Keratinocyte (primary cell): ENCODE measurements around the gene PCDHGB5. TPM values are rescaled to one million over a fixed set of nuclear protein-coding genes. Genes with fewer than 3 reads are reported as not detected.

ENCODE experiments used
- DNase-seq: peaks from one replicate; pipeline ENCODE4 v3.0.0-alpha.2; 2011; ENCODE audit warnings: low read depth, missing footprints, low spot score
- FAIRE-seq: peaks from 2 replicates; lab custom pipeline; 2011; peaks lifted over from hg19 to GRCh38; lab: Jason Lieb, UNC
- H2AFZ ChIP-seq: 2 replicates; pipeline ENCODE4 v1.6.0; 2012; ENCODE audit warnings: low read length, control low read depth, inconsistent platforms; ENCODE audit not compliant: control insufficient read depth
- H3K27ac ChIP-seq: 2 replicates; pipeline ENCODE4 v1.5.1; 2011; ENCODE audit warnings: low read length; ENCODE audit not compliant: control insufficient read depth, insufficient read depth
- H3K27me3 ChIP-seq: 3 replicates; pipeline ENCODE4 v1.6.0; 2011; ENCODE audit warnings: low read length; ENCODE audit not compliant: control insufficient read depth, insufficient read depth; ENCODE audit errors: extremely low read depth
- H3K36me3 ChIP-seq, 2 experiments: 2 replicates in 1 of 2; 3 replicates in 1 of 2; pipeline ENCODE4 v1.5.1; 2011; ENCODE audit warnings: low read length in 2 of 2, mild to moderate bottlenecking in 1 of 2; ENCODE audit not compliant: control insufficient read depth in 2 of 2, insufficient read depth in 2 of 2; ENCODE audit errors: extremely low read depth in 1 of 2
- H3K4me1 ChIP-seq: 3 replicates; pipeline ENCODE4 v1.5.1; 2011; ENCODE audit warnings: low read length; ENCODE audit not compliant: control insufficient read depth, insufficient read depth; ENCODE audit errors: extremely low read depth
- H3K4me2 ChIP-seq: 3 replicates; pipeline ENCODE4 v1.6.0; 2011; ENCODE audit warnings: low read depth, low read length; ENCODE audit not compliant: control insufficient read depth, insufficient read depth; ENCODE audit errors: extremely low read depth
- H3K4me3 ChIP-seq, 3 experiments: fragments of 200-600 bp in 1 of 3; sonication (generic) in 1 of 3; 2 replicates in 2 of 3; 3 replicates in 1 of 3; pipeline ENCODE4 v1.5.1; 2011 to 2016; ENCODE audit warnings: low read length in 3 of 3, mild to moderate bottlenecking in 3 of 3, control low read depth in 2 of 3, inconsistent platforms in 1 of 3, low read depth in 1 of 3, mixed read lengths in 1 of 3, mixed run types in 1 of 3, moderate library complexity in 1 of 3; ENCODE audit not compliant: control insufficient read depth in 2 of 3, insufficient read depth in 2 of 3; ENCODE audit errors: extremely low read depth in 1 of 3
- H3K79me2 ChIP-seq: 2 replicates; pipeline ENCODE4 v1.6.0; 2012; ENCODE audit warnings: low read length; ENCODE audit not compliant: control insufficient read depth, insufficient read depth
- H3K9ac ChIP-seq: 3 replicates; pipeline ENCODE4 v1.6.0; 2011; ENCODE audit warnings: low read length; ENCODE audit not compliant: control insufficient read depth, insufficient read depth; ENCODE audit errors: extremely low read depth
- H3K9me1 ChIP-seq: 3 replicates; pipeline ENCODE4 v1.6.0; 2011; ENCODE audit warnings: low read length; ENCODE audit not compliant: control insufficient read depth, insufficient read depth; ENCODE audit errors: extremely low read depth
- H3K9me3 ChIP-seq: 2 replicates; pipeline ENCODE4 v1.5.1; 2012; ENCODE audit warnings: low read depth, low read length; ENCODE audit not compliant: control insufficient read depth
- H4K20me1 ChIP-seq: 3 replicates; pipeline ENCODE4 v1.6.0; 2011; ENCODE audit warnings: low read length; ENCODE audit not compliant: control insufficient read depth, insufficient read depth; ENCODE audit errors: extremely low read depth
- EZH2 ChIP-seq: IDR thresholded peaks from one replicate; pipeline ENCODE4 v1.6.1; 2012; ENCODE audit warnings: inconsistent platforms, mild to moderate bottlenecking, low read length, moderate library complexity
- dilution Hi-C: fragments of 300-500 bp; cut with MboI; formaldehyde crosslinking; loops from one replicate; pipeline ENCODE4 v1.7.0; 2020; ENCODE audit warnings: low sequenced_read_pairs; ENCODE audit not compliant: extremely low pct_ligation_motif_present
- polyA plus RNA-seq, 5 experiments: library from polyadenylated mRNA; depleted of rRNA in 3 of 5; stranded (reverse) in 3 of 5; stranded (forward) in 1 of 5; unstranded in 1 of 5; fragments of >200 nt; gene quantifications; 1 replicate in 1 of 5; 2 replicates in 3 of 5; 3 replicates in 1 of 5; pipeline versions ENCODE4 v1.2.1 to v1.2.3, GENCODE V29; 2011 to 2012; ENCODE audit warnings: missing spikeins in 2 of 5, low read depth in 1 of 5, low replicate concordance in 1 of 5
- TF ChIP-seq, protein P1 (sequence below), 3 experiments: IDR thresholded peaks in 1 of 3; conservative IDR thresholded peaks in 1 of 3; optimal IDR thresholded peaks in 1 of 3; 2 replicates in 2 of 3; 3 replicates in 1 of 3; pipeline versions ENCODE3 to v1.5.1; 2011; ENCODE audit warnings: low read length in 3 of 3, mild to moderate bottlenecking in 3 of 3, moderate library complexity in 2 of 3, control low read depth in 1 of 3, inconsistent platforms in 1 of 3; ENCODE audit not compliant: insufficient read depth in 2 of 3; ENCODE audit errors: extremely low read depth in 1 of 3

PCDHGB5 gene
- polyA plus RNA-seq, 1 donor (not counting 4 experiments of a cell fraction or from before 2014, with no cell fraction given), result 1.8 TPM

DNA sequence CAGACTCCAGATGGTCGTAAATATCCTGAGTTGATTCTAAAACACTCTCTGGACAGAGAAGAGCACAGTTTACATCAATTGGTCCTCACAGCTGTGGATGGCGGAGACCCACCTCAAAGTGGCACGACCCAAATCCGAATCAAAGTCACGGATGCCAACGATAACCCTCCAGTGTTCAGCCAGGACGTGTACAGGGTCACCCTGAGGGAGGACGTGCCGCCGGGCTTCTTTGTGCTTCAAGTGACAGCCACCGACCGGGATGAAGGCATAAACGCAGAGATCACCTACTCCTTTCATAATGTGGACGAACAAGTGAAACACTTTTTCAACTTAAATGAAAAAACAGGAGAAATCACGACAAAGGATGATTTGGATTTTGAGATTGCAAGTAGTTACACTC, 37.1 kb upstream of the PCDHGB5 start:
- Histone ChIP-seq H3K9me3 (peaks cover 22% of the 10 kb centered on the region), H3K27ac (no peak overlapping the region), H3K27me3 (peaks cover 41% of the 10 kb centered on the region), H2AFZ (no peak overlapping the region), H3K79me2 (no peaks in the 10 kb centered on the region), H3K9me1 (no peaks in the 10 kb centered on the region), H3K9ac (no peak overlapping the region), H3K4me2 (no peak overlapping the region), H3K4me1 (no peaks in the 10 kb centered on the region), H3K4me3 (no peak overlapping the region), H3K36me3 (no peaks in the 10 kb centered on the region), H4K20me1 (no peaks in the 10 kb centered on the region)
- FAIRE-seq, result no peak
- no peak for DNase-seq
- dilution Hi-C loops, result no loop called here
- TF ChIP-seq EZH2, result no peak
- TF ChIP-seq, protein P1, sequence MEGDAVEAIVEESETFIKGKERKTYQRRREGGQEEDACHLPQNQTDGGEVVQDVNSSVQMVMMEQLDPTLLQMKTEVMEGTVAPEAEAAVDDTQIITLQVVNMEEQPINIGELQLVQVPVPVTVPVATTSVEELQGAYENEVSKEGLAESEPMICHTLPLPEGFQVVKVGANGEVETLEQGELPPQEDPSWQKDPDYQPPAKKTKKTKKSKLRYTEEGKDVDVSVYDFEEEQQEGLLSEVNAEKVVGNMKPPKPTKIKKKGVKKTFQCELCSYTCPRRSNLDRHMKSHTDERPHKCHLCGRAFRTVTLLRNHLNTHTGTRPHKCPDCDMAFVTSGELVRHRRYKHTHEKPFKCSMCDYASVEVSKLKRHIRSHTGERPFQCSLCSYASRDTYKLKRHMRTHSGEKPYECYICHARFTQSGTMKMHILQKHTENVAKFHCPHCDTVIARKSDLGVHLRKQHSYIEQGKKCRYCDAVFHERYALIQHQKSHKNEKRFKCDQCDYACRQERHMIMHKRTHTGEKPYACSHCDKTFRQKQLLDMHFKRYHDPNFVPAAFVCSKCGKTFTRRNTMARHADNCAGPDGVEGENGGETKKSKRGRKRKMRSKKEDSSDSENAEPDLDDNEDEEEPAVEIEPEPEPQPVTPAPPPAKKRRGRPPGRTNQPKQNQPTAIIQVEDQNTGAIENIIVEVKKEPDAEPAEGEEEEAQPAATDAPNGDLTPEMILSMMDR (optimal IDR thresholded peaks at IDR 0.05 in 1 of 3, IDR thresholded peaks at IDR 0.05 in 1 of 3, conservative IDR thresholded peaks at IDR 0.05 in 1 of 3; ENCODE audit: extremely low read depth in 1 of 3, insufficient read depth in 2 of 3, low read length in 3 of 3), result no peak

DNA sequence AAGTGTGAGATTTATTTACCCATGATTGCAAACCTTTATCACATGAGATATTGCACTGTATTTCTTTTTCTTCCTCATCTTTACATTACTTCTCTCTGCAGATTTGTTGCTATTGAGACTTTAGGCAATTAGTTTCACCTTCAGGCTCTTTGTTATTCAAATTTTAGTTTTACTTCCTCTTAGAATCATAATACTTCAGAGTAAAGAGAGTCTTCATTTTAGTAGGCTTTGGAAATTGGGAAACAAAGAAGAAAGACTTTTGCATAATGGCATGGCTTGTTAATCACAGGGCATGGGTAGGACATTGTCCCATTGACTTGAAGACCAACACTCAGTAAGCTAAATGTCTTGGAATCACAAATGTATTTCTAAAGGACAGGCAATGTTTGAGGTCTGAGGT, 35.0 kb upstream of the PCDHGB5 start:
- no peak for FAIRE-seq
- Histone ChIP-seq H2AFZ (no peak overlapping the region), H3K9me3 (peaks cover 24% of the 10 kb centered on the region), H3K9ac (no peak overlapping the region), H3K79me2 (no peaks in the 10 kb centered on the region), H3K36me3 (no peaks in the 10 kb centered on the region), H4K20me1 (no peaks in the 10 kb centered on the region), H3K4me2 (no peak overlapping the region), H3K4me3 (no peak overlapping the region), H3K4me1 (no peaks in the 10 kb centered on the region), H3K9me1 (no peaks in the 10 kb centered on the region), H3K27me3 (peaks cover 40% of the 10 kb centered on the region), H3K27ac (no peak overlapping the region)
- dilution Hi-C loops, result no loop called here
- DNase-seq, result no peak
- TF ChIP-seq EZH2, result no peak
- TF ChIP-seq, protein P1 (optimal IDR thresholded peaks at IDR 0.05 in 1 of 3, IDR thresholded peaks at IDR 0.05 in 1 of 3, conservative IDR thresholded peaks at IDR 0.05 in 1 of 3; ENCODE audit: extremely low read depth in 1 of 3, insufficient read depth in 2 of 3, low read length in 3 of 3), result no peak
